Spleen (tissue), 11 donors: ENCODE measurements around the gene BAZ1A. TPM values are rescaled to one million over a fixed set of nuclear protein-coding genes. Genes with fewer than 3 reads are reported as not detected.

Experiments
- DNase-seq: peaks from one replicate; pipeline ENCODE4 v3.0.0-alpha.2; 2020
- H3K27ac ChIP-seq, 8 donors: fragments of 200-600 bp; sonication (generic) in 7 of 8; 1 replicate in 4 of 8; 2 replicates in 4 of 8; pipeline versions ENCODE4 v1.5.0 to v1.8.0; 2016 to 2021; ENCODE audit warnings: inconsistent platforms in 4 of 8, mild to moderate bottlenecking in 4 of 8, moderate library complexity in 1 of 8
- H3K27me3 ChIP-seq, 7 donors: fragments of 200-600 bp; sonication (generic) in 6 of 7; replicated peaks in 1 of 7; 1 replicate in 4 of 7; 2 replicates in 3 of 7; pipeline versions ENCODE4 v1.5.0 to v1.8.0; 2016 to 2021; ENCODE audit warnings: inconsistent platforms in 3 of 7, mild to moderate bottlenecking in 1 of 7
- H3K36me3 ChIP-seq, 6 donors: fragments of 200-600 bp; sonication (generic) in 5 of 6; 1 replicate in 4 of 6; 2 replicates in 2 of 6; pipeline versions ENCODE4 v1.5.0 to v1.8.0; 2016 to 2021; ENCODE audit warnings: inconsistent platforms in 2 of 6
- H3K4me1 ChIP-seq, 6 donors: fragments of 200-600 bp; sonication (generic) in 5 of 6; 1 replicate in 3 of 6; 2 replicates in 3 of 6; pipeline versions ENCODE4 v1.5.0 to v1.8.0; 2016 to 2021; ENCODE audit warnings: inconsistent platforms in 3 of 6
- H3K4me3 ChIP-seq, 8 donors: fragments of 200-600 bp; sonication (generic) in 7 of 8; 1 replicate in 4 of 8; 2 replicates in 4 of 8; pipeline versions ENCODE4 v1.5.0 to v1.8.0; 2016 to 2021; ENCODE audit warnings: inconsistent platforms in 4 of 8, mild to moderate bottlenecking in 4 of 8, moderate library complexity in 2 of 8
- H3K9me3 ChIP-seq, 8 donors: fragments of 200-600 bp; sonication (generic) in 7 of 8; 1 replicate in 4 of 8; 2 replicates in 4 of 8; pipeline versions ENCODE4 v1.5.0 to v1.8.0; 2016 to 2021; ENCODE audit warnings: inconsistent platforms in 4 of 8
- POLR2A ChIP-seq, 3 donors: fragments of 450-650 bp; IDR thresholded peaks; one replicate each; pipeline ENCODE4 v1.5.1; 2017; ENCODE audit warnings: antibody characterized with exemption in 3 of 3, mild to moderate bottlenecking in 1 of 3
- POLR2AphosphoS5 ChIP-seq, 3 donors: sonication (generic); formaldehyde crosslinking; IDR thresholded peaks; one replicate each; pipeline ENCODE4 v1.5.1; 2017; ENCODE audit warnings: antibody characterized with exemption in 3 of 3
- WGBS, 5 donors: extraction: QIAGEN DNeasy Blood & Tissue Kit in 3 of 5; methylation state at CpG; one replicate each; pipeline versions ENCODE4 v1.1.5 to v1.1.7; 2013 to 2018; 5-methylcytosine and 5-hydroxymethylcytosine counted together
- intact Hi-C: fragments of 100-400 bp; cut with DNase I; formaldehyde crosslinking; loops from one replicate; pipeline ENCODE4 v1.15.0; 2023; ENCODE audit warnings: low total_unique reads
- polyA plus RNA-seq, 3 donors: library from polyadenylated mRNA; stranded (reverse); fragments of 200-250 nt; gene quantifications; one replicate each; pipeline ENCODE4 v1.2.1, GENCODE V29; 2013
- total RNA-seq, 7 donors: library from RNA; depleted of rRNA in 3 of 7; stranded (reverse); fragments of >200 nt in 3 of 7; fragmentation: NEBNext Ultra II Directional in 4 of 7; extraction: Animal tissue kit (Norgen Biotek cat#: 25700) in 4 of 7; gene quantifications; one replicate each; pipeline versions ENCODE4 v1.1.0 to v1.2.1, GENCODE V29; 2016 to 2021
- TF ChIP-seq, protein P1 (sequence below), 11 experiments: fragments of 200-600 bp in 7 of 11; fragments of 450-650 bp in 4 of 11; sonication (generic) in 4 of 11; IDR thresholded peaks in 8 of 11; conservative IDR thresholded peaks in 3 of 11; 1 replicate in 7 of 11; 2 replicates in 4 of 11; pipeline versions ENCODE4 v1.4.0 to v1.8.0; 2016 to 2021; ENCODE audit warnings: antibody characterized with exemption in 11 of 11, inconsistent platforms in 4 of 11, mild to moderate bottlenecking in 1 of 11
- donor health status: healthy with polysubstance abuse.
- donor health status: DM: no; HTN: no; CAD: no; lungs with moderate emphysema.
- donor health status: DM: no; HTN: no; CAD: no.
- donor health status: Bipolar disorder and iron deficiency.
- donor health status: healthy.
- donor health status: DM: no; HTN: no; CAD: no.
- donor health status: DM: yes; HTN: yes; CAD: no.

The BAZ1A gene
- total and polyA plus RNA-seq, 10 donors: 22.3 to 126 (median 64.5) TPM

GRCh38 chr14:34858765-34859164, 16.4 kb downstream of the BAZ1A start:
- H3K27ac ChIP-seq: peak overlapping the region in 1 of 8 donors; percentile 85
- 93 to 98% (median 94%) methylated on average over 2 of the region's 2 CpGs for WGBS, 5 donors
- H3K27me3 ChIP-seq: no peaks in the 10 kb centered on the region
- intact Hi-C loops: no loop called here
- TF ChIP-seq POLR2AphosphoS5 (IDR thresholded peaks at IDR 0.05) (no peak), POLR2A (IDR thresholded peaks at IDR 0.05) (no peak)
- TF ChIP-seq, protein P1, sequence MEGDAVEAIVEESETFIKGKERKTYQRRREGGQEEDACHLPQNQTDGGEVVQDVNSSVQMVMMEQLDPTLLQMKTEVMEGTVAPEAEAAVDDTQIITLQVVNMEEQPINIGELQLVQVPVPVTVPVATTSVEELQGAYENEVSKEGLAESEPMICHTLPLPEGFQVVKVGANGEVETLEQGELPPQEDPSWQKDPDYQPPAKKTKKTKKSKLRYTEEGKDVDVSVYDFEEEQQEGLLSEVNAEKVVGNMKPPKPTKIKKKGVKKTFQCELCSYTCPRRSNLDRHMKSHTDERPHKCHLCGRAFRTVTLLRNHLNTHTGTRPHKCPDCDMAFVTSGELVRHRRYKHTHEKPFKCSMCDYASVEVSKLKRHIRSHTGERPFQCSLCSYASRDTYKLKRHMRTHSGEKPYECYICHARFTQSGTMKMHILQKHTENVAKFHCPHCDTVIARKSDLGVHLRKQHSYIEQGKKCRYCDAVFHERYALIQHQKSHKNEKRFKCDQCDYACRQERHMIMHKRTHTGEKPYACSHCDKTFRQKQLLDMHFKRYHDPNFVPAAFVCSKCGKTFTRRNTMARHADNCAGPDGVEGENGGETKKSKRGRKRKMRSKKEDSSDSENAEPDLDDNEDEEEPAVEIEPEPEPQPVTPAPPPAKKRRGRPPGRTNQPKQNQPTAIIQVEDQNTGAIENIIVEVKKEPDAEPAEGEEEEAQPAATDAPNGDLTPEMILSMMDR (IDR thresholded peaks at IDR 0.05 in 8 of 11, conservative IDR thresholded peaks at IDR 0.05 in 3 of 11): no peak
- H3K36me3 ChIP-seq: peaks cover 0 to 83% (median 20%) of the 10 kb centered on the region in 6 donors
- no peak for DNase-seq
- no peaks in the 10 kb centered on the region for H3K9me3 ChIP-seq
- H3K4me1 ChIP-seq: peaks cover 0 to 72% (median 16%) of the 10 kb centered on the region in 6 donors
- H3K4me3 ChIP-seq: no peak overlapping the region

DNA sequence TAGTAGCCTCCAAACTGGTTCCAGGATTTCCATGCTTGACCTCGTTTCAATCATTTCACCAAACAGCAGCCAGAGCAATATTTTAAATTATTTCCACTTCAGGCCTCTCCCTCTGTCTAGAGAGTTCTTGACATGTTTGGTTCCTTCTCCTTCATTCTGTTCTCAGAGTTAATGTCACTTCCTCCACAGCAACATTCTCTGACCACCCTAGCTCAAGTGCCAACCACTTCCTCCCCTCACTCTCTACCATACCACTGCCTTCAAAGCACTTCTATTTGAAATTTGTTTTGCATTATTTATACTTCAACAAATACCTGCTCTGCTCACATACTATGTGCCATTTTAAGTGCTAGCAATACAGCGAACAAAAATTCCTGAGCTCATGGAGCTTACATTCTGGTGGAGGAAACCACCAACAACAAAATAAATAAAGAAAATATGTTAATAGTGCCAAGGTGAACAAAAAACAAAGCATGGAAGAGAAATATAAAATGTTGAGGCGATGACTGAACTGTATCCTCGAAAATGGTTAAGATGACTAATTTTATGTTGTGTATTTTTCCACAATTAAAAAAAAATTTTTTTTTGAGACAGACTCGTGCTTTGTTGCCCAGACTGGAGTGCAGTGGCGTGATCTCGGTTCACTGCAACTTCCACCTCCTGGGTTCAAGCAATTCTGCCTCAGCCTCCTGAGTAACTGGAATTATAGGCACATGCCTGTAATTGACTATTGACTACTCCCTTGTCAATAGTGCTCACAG, 17.3 kb downstream of the BAZ1A start:
- Histone ChIP-seq H3K4me1 (peaks cover 0 to 68% (median 17%) of the 10 kb centered on the region in 6 donors), H3K9me3 (no peaks in the 10 kb centered on the region), H3K27ac (peak overlapping the region; percentile 6 to 85 (median 64)), H3K36me3 (peaks cover 0 to 86% (median 29%) of the 10 kb centered on the region in 6 donors), H3K4me3 (no peak overlapping the region), H3K27me3 (no peaks in the 10 kb centered on the region)
- DNase-seq: no peak
- TF ChIP-seq POLR2A (IDR thresholded peaks at IDR 0.05) (no peak), POLR2AphosphoS5 (IDR thresholded peaks at IDR 0.05) (peak in 1 of 3 donors; percentile 26)
- TF ChIP-seq, protein P1 (IDR thresholded peaks at IDR 0.05 in 8 of 11, conservative IDR thresholded peaks at IDR 0.05 in 3 of 11): no peak
- intact Hi-C loops: no loop called here
- WGBS, 5 donors: 79 to 90% (median 86%) methylated on average over 6 to 7 of the region's 7 CpGs

DNA sequence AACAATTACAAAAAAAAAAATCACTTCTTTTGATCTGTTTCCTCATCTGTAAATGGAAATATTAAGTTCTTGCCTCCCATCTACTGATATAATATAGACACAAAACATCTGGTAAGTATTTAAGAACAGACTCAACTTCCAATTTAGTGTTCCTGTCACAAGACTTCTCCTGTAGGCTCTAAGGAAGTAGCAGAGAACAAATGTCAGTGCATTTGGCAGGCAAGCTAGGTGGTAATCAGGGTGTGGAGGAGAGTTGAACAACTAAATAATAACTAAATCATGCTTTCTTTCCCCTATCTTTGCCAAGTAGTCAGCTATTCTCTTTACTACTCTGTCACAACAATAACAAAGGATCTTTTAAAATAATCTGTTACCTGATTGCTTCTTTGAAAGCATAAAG, 22.1 kb downstream of the BAZ1A start:
- Histone ChIP-seq H3K4me3 (no peak overlapping the region), H3K36me3 (peaks cover 0 to 92% (median 22%) of the 10 kb centered on the region in 6 donors), H3K27ac (peak overlapping the region in 2 of 8 donors; percentile 0 to 1), H3K9me3 (no peaks in the 10 kb centered on the region), H3K4me1 (peaks cover 0 to 46% (median 12%) of the 10 kb centered on the region in 6 donors), H3K27me3 (no peaks in the 10 kb centered on the region)
- intact Hi-C loops: no loop called here
- no peak for DNase-seq
- no peak for TF ChIP-seq POLR2AphosphoS5 (IDR thresholded peaks at IDR 0.05)

DNA sequence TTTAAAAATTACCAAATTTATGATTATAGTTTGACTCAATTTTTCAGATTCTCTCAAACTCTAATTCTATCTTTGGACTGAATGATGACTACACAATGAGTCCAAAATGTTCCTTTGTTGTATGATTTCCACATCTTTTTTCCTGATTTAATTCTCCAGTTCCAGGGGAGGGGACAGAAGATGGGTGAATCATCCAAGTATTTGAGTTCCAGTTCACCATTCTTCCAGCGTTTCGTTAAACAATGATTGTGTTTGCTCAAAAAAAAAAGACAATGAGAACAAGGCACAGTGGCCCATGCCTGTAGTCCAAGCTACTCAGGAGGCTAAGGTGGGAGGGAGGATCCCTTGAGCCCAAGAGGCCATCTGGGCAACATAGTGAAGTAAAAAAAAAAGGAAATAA, 23.8 kb downstream of the BAZ1A start:
- 87 to 98% (median 92%) methylated on average over 2 of the region's 2 CpGs for WGBS, 5 donors
- no peaks in the 10 kb centered on the region for H3K9me3 ChIP-seq
- peaks cover 0 to 96% (median 25%) of the 10 kb centered on the region in 6 donors for H3K36me3 ChIP-seq
- intact Hi-C loops: no loop called here
- no peak overlapping the region for H3K27ac ChIP-seq
- no peaks in the 10 kb centered on the region for H3K27me3 ChIP-seq
- peaks cover 0 to 29% (median 2%) of the 10 kb centered on the region in 6 donors for H3K4me1 ChIP-seq
- DNase-seq: no peak
- H3K4me3 ChIP-seq: no peak overlapping the region
- TF ChIP-seq, protein P1 (IDR thresholded peaks at IDR 0.05 in 8 of 11, conservative IDR thresholded peaks at IDR 0.05 in 3 of 11): no peak
- TF ChIP-seq POLR2AphosphoS5 (IDR thresholded peaks at IDR 0.05): no peak
- TF ChIP-seq POLR2A (IDR thresholded peaks at IDR 0.05): no peak
